NCI-H2081 treated with DMSO at 0.1 percent for 48 hours (cell line): ENCODE results near the gene BRD4.

ENCODE experiments used
- DNase-seq: peaks from one replicate; lab custom pipeline; 2025; lab: John Stamatoyannopoulos, UW

BRD4 gene

DNA sequence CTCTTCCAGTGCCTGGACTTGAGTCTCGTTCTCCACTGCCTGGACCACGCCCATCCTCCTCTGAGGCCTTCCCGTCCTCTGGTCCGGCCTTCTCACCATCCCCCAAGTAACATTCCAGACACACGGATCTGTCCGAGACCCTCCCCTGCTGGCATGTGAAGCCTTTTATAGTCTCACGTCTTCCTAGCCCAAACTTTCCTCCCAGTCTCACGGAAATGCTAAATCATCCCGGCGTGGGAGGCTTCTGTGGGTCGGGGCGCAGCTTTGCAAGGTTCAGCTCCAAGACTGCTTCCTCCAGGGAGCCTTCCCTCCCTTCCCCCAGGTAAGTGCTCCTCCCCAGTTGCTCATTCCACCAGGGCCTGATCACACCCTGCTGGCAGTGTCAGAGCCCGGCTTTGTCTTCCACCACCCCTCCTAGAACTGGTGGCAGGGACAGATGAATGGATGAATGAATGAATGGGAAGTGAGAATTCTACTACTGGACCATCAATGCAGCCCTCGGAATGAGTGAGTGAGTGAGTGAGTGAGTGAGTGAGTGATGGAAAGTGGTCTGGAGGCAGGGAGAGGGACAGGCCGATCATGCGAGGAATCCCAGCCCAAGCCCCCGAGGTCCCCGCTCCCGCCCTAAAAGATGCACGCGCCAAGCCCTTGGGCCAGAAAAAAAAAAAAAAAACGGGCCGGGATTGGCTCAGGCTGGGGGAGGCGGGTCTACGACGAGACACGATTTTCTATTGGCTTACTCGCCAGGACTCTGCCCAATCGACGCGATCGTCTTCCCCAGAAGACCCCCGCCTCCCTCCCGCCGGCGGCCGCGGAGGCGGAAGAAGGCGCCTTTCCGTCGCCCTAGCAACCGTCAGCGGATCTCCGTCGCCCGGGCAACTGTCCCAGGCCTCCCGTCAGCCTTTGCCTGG lies 109.3 kb downstream of the BRD4 start:
- peak; percentile 86 for DNase-seq

DNA sequence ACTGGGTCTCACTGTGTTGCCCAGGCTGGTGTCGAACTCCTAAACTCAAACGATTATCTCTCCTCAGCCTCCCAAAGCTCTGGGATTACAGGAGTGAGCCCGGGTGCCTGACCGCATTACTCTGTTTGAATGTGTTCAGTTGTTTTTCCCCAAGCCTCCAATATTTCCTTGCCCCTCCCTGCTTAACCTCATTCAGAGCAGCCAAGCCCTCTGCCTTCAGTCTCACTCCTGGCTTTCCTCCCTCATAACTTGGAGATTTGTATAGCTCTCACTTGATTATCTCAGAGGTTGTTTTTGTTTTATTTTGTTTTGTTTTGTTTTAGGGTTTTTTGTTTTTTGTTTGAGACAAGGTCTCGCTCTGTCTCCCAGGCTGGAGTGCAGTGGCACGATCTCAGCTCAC lies 111.5 kb downstream of the BRD4 start:
- no peak for DNase-seq

DNA sequence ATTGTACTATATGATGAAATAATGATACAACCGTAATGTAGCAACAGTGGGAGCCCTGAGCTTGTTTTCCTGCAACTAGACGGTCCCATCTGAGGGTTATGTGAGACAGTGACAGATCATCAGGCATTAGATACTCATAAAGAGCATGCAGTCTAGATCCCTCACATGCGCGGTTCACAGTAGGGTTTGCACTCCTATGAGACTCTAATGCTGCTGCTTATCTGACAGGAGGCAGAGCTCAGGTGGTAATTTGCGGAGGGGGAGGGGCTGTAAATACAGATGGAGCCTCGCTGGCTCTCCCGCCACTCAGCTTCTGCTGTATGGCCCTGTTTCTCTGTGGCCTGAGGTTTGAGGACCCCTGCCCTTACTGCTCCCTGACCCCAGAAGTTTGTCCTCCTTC lies 113.8 kb downstream of the BRD4 start:
- no peak for DNase-seq

DNA sequence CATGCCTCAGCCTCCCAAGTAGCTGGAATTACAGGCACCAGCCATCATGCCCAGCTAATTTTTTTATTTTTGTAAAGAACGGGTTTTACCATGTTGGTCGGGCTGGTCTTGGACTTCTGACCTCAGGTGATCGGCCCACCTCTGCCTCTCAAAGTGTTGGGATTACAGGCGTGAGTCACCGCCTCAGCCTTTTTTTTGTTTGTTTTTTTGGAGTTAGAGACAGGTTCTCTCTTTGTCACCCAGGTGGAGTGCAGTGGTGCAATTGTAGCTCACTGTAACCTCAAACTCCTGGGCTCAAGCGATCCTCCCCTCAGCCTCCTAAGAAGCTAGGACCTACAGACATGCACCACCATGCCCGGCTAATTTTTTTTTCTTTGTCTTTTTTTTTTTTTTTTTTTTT lies 116.0 kb downstream of the BRD4 start:
- no peak for DNase-seq

DNA sequence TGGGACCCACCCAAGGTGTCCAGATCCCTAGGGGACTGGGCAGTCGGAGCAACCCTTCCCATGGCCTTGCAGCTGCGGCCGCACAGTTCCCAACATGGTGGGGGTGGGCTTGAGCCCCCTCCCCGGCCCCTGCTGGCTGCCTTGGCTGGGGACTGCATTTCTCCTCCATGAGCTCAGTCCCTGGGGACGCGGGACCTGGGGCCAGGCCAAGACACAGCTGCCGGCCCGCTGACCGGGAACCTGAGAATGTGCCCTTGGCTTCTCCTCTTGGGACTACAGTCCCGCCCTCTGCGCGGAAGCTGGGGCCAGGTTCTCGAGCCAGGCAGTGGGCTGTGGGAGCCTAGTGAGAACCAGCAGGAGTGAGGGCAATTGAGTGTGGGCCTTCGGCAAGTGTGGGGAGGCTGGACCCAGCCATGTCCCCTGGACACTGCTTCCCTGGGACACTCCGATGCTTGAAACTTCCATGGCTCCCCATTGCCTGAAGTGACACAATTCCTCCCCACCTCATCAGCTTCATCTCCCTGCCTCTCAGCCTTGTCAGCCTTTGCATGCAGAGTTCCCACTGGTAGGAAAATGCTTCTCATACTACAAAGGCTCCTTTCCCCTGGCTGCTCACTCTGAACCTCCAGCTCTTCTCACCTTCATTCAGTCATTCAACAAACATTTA lies 118.5 kb downstream of the BRD4 start:
- no peak for DNase-seq

DNA sequence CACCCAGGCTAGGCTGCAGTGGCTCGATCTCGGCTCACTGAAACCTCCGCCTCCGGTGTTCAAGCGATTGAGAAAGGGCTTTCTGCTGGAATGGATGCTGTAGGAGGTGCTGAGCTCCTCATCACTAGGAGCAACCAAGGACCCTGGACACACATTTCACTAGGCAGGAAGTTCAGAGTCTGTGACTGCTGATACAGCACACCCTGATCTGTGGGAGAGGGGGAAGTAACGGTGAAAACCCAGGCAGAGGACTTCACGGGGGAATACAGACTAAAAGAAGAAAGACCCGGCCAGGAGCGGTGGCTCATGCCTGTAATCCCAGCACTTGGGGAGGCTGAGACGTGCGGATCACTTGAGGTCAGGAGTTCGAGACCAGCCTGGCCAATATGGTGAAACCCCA lies 119.6 kb downstream of the BRD4 start:
- no peak for DNase-seq

DNA sequence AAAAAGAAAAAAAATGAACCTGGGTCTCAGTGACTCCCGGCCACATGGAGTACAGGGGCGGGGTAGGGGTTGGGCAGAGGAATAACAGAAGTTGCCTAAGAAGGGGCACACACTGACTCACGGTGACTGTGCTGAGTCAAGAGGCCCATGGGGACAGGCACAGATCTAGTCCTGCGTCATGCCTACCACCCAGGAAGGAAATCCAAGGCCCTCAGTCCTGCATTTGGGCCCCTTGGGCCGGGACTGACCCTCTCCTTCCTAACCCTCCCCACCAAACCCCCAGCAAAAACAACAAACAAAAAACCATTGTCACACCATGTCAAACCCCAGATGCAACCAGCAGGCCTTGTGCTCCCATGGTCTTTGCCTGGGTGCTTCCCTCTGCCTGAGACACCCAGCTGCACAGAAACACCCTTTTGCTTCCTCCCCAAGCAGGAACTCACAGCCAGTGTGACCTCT lies 122.0 kb downstream of the BRD4 start:
- no peak for DNase-seq

DNA sequence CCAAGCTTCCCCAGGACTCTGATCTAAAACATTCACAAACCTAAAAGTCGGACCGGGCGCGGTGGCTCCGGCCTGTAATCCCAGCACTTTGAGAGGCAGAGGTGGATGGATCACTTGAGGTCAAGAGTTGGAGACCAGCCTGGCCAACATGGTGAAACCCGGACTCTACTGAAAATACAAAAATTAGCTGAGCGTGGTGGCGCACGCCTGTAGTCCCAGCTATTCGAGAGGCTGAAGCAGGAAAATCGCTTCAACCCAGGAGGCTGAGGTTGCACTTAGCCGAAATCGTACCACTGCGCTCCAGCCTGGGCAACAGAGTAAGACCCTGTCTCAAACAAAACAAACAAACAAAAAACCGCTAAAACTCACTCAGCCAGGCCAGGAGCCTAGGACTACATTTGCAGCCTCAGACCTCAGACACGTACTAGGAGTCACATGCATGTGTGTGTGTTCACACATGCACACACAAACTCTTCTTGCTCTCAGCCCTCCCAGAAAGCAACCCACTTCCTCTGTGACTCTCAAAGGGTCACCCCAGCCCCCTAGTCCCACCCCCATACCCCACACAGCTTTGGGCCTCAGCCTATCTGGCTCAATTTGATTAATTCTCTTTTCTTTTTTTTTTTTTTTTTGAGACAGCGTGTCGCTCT lies 130.8 kb downstream of the BRD4 start:
- no peak for DNase-seq

DNA sequence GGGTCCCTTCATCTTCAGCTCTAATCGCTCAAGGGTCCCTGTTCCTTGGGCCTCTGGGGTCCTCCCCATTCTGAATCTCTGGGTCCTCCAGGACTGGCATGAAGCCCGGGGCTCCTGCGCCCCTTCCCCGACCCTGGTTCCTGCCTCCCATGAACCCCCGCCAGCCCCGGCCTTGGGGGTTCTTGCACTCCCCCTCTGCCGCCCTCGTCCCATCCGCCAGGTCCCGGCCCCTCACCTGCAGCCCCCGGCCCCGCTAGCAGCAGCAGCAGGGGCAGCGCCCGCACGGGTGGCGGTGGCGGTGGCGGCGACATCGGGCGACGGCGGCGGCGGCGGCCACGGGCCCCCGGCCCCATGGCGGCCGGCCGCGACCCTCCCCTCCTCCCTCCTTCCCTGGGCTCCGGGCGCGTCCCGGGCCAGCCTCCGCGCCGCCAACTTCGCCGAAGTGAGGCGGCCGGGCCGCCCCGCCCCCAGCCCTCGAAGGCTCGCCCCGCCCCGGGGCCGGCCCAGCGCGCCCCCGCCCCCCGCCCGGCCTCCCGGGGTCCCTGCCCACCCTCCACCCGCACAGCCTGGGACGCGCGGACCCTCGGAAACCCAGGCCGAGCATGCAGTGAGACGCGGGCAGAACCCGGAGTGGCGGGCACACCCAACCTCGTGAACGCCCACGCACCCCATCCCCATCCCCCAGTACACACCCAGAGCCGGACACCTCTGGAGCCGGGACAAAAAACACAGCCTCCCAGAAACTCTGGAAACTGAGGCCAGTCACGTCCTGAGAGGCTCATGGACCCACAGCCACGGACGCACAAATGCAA lies 131.6 kb downstream of the BRD4 start, which contains the start of gene NOTCH3:
NOTCH3 (minus strand) TSS at position 443 of the 812 bp plus-strand sequence; CDS start at position 353, 90 bp downstream.
- no peak for DNase-seq

DNA sequence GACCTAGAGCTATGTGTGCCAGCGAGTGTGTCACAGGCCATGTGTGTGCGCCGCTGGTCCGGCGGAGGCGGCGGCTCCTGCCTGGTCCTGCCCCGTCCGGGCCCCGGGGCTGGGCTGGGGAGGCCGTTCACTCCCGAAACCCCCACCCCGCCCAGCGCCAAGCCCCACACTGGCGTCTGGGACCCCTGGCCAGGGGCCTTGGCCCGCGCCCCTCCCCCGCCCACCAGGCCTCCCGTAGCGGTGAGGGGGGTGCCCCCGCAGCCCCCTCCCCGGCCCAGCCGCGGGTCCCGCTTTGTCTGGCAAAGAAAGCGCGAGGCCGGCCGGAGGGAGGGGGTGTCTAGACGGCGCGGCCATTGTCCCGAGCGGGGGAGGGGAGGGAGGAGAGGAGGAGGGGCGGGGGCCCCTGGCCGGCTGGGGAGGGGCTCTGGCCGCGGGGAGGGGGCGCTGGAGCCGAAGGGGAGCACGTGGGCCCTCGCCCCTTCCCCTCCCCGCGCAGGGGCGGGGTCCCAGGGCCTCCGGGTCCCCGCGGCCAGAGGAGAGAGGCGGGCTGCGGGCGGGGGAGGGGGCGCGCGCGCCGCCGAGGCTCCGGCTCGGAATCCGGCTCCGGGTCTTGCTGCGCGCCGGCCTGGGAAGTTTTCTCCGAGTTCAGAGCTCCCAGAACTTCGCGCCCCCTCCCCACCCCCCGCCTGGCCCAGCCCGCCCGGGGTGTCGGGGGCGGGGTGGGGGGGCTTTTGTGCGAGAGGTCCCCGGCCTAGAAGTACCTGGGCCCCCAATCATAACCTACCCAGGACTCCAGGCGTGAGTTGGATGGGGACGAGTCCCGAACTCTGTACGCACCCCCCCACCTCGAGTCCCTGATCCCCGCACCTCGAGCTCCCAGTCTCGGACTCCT lies 132.4 kb downstream of the BRD4 start:
- no peak for DNase-seq

DNA sequence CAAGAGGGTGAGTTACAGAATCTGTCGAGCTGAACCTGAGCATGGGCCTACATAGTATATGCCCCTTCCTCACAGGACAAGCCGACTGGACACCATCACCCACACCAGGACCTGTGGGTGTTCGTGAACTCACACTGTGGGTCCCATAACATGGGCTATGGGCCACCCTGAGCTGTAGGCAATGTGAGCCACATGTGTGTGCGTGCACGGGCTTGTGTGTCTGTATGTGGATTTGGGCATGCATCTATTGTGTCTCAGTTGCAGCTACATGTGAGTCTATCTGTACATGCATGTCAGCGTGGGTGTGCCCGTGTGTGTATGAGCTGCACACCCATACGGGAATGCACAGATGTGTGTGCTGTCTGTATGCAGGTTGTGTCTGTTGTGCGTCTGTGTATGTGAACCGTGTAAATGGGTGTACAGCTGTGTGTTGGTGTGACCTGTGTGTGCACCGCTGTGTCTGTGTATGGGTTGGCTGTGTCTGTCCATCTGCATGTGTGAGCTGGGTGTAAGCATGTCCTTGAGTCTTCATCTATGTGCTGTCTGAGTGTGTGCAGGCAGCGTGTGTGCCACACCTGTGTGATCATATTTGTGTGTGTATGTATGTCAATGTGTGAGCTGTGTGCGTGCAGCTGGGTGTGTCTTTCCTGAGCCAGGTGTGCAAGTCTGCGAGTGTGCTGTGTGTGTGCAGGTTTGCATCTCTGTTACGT lies 133.2 kb downstream of the BRD4 start:
- no peak for DNase-seq

DNA sequence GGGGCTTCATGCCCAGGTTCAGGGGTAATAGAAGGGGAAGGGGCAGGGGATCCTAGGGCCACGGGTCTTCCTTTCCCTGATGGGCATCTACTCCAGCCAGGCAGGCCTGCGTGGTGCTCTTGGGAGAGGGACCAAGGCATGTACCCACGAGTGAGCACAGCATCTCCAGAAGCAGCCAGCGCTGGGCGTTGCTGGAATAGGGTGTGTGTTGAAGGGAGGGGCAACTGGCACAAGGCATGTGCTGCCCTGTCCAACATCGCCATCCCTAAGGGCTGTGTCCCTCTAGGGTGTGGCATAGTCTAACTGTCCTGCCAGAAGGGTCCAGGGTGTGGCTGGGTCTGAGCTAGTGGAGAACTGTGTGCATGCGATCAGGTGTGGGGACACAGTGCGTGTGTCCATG lies 134.4 kb downstream of the BRD4 start:
- no peak for DNase-seq

DNA sequence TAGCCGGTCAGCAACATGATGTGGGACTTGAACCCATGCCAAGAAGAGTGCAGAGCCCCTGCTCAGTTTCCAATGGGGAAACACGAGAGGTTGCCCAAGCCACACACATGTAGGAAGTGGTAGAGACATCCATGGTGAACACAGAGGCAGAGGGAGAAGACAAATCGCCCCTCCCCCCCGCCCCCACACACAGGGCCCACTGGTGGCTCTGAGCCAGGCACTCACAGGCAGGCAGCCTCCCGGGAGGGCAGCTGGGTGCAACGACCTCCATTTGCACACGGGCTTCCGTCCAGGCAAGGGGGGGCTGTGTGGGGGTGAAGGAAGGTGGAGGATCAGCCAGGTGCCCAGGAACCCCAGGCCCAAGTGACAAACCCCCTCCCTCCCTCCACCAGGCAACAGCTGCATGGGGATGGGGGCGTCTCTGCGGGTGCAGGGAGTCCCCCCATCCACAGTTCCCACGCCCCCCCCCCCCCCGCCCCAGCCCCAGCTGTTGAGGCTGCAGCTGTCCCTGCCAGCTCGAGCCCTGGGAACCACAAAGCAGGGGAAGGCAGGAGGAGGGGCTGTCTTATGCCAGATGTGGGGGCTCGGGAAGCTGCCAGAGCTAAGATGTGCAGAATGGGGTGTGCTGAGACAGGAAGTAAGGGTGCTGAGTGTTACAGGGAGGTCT lies 134.9 kb downstream of the BRD4 start:
- no peak for DNase-seq

DNA sequence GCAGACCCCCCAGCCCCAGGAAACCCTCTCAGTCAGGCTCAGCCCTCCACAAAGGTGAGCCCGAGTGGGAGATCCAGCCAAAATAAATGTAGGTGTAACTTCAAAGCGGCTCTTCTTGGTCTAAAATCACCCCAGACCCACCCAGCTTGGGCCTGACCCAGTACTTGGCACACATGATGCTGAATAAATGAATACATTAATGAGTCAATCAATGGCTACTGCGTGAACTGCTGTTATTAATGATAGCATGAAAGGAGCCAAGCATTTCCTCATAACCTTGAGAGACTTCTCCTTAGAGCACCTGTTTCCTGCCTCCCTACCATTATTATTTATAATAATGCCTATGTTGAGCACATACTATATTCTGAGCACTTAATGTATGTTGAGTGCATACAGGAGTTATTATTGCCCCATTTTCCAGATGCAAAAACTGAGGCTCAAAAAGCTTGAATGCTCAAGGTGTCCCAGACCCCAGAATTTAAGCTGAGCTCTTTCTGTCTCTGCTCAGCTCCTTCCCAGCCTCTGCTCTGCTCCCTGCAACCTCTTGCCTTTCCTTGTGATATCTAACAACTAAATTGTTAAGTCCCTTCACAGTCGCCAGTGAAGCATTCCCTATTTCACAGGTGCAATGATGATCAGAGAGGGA lies 135.9 kb downstream of the BRD4 start:
- no peak for DNase-seq

DNA sequence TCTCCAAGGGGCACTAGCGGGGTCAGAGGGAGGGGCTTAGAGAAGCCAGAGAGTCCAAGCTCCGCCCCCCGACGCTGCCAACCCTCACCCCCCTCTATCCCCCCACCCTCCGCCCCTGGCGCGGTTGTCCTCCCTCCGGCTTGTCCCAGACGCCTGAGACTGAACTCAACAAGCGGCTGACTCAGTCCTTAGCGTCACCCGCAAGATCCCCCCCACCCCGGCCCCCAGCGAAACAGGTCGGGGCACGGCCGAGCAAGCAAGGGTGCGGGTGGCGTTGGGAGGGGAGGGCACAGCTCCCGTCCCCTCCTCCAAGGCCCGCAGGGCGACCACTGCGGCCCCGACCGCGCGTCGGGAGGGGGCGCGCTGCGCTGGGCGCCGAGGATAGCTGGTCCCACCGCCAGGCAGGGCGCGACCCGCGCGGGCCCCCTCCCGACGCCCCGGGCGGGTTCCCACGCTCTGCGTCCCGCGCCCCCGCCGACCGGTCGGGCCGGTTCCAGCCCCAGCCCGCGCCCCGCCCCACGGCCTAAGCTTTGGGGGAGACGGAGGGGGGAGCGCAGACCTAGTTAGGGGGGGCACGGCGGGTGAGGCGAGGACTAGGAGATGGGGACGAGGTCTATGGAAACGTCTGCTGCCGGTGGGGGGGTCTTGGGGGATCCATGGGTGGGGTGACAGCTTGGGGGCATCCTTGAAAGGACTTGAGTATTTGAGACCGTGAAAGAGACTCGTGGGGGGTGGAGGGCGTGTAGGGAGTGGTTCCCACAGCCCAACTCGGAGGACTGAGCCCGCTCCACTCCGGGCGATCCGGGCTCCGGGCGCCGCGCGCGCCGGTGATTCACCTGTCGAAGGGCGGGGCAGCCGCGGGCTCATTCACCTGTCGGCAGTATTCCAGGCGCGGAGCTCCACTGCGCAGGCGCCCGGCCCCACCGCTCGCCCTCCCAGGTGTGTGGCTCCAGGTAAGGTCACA lies 136.7 kb downstream of the BRD4 start:
- no peak for DNase-seq

DNA sequence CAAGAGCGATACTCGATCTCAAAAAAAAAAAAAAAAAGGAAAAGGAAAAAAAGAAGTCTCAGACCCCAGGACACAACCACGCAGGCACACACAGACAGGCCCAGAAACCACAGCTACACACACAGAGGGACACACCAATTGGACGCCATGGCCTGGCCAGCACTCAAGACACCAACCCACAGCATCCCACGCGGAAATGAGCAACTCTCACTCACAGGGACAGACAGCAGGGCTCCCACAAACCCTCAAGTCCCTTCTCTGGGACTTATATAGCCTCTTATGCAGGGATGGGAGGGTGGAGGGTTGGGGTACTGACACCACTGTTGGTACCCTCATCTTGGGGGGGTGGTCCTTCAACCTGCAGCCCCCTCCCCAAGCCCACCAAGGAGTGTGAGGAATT lies 137.4 kb downstream of the BRD4 start:
- DNase-seq: no peak

DNA sequence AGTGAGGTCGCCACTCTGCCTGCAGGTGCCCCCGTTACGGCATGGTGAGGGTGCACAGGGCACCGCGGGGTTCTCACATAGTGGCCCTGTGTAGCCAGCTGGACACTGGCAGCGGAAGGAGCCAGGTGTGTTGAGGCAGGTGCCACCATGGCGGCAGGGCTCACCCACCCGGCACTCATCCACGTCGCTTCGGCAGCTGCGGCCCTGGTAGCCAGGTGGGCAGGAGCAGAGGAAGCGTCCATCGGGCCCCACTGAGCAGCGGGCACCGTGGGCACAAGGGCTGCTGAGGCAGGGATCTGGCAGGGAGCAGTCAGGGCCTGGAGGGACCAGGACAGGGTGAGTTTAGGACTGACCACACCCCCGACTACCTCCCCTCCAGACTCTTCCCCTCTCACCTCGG lies 140.4 kb downstream of the BRD4 start:
- DNase-seq: no peak

DNA sequence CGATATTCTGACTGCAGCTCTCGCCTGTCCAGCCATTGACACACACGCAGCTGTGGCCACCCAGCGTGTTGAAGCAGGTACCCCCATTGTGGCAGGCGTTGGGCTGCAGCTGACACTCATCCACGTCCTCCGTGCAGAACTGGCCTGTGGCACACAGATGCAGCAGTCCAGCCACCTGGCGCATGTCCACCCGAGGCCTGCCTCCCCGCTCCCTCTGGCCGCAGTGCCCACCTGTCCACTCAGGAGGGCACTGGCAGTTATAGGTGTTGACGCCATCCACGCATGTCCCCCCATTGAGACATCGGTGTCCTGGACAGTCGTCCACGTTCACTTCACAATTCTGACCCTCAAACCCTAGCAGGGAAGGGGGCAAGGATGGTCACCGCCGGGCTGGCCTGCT lies 140.8 kb downstream of the BRD4 start:
- no peak for DNase-seq
